Measurements from ENCODE around the gene TBL3. TPM values are rescaled to one million over a fixed set of nuclear protein-coding genes. Genes with fewer than 3 reads are reported as not detected.
"Not testable (repeated sequence)": the region's sequence is repeated elsewhere in the genome, so short reads cannot be mapped to it uniquely, and the experiment has no call there.

The TBL3 gene
- total RNA-seq, 1 donor from 2014 or later, result 44.5 TPM

- FAIRE-seq (no peak), DNase-seq (ENCODE audit: low read depth) (no peak)
- TF ChIP-seq, protein P1, sequence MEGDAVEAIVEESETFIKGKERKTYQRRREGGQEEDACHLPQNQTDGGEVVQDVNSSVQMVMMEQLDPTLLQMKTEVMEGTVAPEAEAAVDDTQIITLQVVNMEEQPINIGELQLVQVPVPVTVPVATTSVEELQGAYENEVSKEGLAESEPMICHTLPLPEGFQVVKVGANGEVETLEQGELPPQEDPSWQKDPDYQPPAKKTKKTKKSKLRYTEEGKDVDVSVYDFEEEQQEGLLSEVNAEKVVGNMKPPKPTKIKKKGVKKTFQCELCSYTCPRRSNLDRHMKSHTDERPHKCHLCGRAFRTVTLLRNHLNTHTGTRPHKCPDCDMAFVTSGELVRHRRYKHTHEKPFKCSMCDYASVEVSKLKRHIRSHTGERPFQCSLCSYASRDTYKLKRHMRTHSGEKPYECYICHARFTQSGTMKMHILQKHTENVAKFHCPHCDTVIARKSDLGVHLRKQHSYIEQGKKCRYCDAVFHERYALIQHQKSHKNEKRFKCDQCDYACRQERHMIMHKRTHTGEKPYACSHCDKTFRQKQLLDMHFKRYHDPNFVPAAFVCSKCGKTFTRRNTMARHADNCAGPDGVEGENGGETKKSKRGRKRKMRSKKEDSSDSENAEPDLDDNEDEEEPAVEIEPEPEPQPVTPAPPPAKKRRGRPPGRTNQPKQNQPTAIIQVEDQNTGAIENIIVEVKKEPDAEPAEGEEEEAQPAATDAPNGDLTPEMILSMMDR (IDR thresholded peaks at IDR 0.05; ENCODE audit: insufficient read depth, low read length, severe bottlenecking), result no peak
- H3K36me3 ChIP-seq (ENCODE audit: control insufficient read depth, insufficient read depth, low read length), result no peaks in the 10 kb centered on the region
- no peaks in the 10 kb centered on the region for H3K27me3 ChIP-seq (ENCODE audit: control insufficient read depth, insufficient read depth, low read length)
- no peak overlapping the region for H3K4me3 ChIP-seq (ENCODE audit: low read depth, low read length)
Measured at GRCh38 chr16:1946495-1947368, 25.1 kb upstream of the TBL3 start.

DNA sequence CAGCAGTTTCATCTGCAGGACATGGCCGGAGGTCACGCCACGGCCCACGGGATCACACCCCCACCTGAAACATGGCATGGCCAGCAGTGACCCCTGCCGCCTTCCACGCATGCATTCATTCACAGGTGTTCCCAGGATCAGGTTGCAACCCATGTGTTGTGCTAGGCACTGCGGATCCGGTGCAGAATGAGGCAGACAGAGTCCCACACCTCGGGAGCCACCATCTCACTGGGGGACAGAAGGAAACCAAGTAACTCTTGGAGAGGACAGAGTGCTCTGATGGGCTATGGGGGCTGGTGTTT, 24.5 kb upstream of the TBL3 start:
- FAIRE-seq (no peak), DNase-seq (ENCODE audit: low read depth) (no peak)
- TF ChIP-seq, protein P1 (IDR thresholded peaks at IDR 0.05; ENCODE audit: insufficient read depth, low read length, severe bottlenecking), result no peak
- H3K36me3 ChIP-seq (ENCODE audit: control insufficient read depth, insufficient read depth, low read length), result no peaks in the 10 kb centered on the region
- no peak overlapping the region for H3K4me3 ChIP-seq (ENCODE audit: low read depth, low read length)
- no peaks in the 10 kb centered on the region for H3K27me3 ChIP-seq (ENCODE audit: control insufficient read depth, insufficient read depth, low read length)

DNA sequence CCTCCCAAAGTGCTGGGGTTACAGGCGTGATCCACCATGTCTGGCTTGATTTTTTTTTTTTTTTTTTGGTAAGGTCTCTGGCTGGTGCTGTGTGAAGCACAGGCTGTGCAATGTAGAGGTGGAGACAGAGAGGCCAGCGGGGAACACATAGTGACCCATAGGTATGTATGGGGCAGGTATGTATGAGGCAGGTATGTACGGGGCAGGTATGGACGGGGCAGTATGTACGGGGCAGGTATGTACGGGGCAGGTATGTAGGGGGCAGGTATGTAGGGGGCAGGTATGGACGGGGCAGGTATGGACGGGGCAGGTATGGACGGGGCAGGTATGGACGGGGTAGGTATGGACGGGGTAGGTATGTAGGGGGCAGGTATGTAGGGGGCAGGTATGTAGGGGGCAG, 22.3 kb upstream of the TBL3 start:
- FAIRE-seq, result no peak
- DNase-seq (ENCODE audit: low read depth), result peak; percentile 51
- no peaks in the 10 kb centered on the region for H3K36me3 ChIP-seq (ENCODE audit: control insufficient read depth, insufficient read depth, low read length)
- TF ChIP-seq, protein P1 (IDR thresholded peaks at IDR 0.05; ENCODE audit: insufficient read depth, low read length, severe bottlenecking), result no peak
- H3K4me3 ChIP-seq (ENCODE audit: low read depth, low read length), result no peak overlapping the region
- H3K27me3 ChIP-seq (ENCODE audit: control insufficient read depth, insufficient read depth, low read length), result no peaks in the 10 kb centered on the region

DNA sequence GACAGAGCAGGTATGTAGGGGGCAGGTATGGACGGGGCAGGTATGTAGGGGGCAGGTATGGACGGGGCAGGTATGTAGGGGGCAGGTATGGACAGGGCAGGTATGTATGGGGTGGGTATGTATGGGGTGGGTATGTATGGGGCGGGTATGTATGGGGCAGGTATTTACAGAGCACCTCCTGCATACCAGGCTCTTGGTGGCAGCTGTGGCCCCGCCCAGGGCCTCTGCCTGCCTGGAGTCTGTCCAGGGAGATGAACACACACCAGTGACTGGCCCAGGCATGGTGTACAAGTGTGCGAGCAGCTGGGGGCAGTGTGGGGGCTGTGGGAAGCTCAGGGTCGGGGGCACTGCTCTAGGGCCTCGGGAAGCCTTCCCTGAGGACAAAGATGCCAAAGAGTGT, 21.8 kb upstream of the TBL3 start:
- no peak for FAIRE-seq

DNA sequence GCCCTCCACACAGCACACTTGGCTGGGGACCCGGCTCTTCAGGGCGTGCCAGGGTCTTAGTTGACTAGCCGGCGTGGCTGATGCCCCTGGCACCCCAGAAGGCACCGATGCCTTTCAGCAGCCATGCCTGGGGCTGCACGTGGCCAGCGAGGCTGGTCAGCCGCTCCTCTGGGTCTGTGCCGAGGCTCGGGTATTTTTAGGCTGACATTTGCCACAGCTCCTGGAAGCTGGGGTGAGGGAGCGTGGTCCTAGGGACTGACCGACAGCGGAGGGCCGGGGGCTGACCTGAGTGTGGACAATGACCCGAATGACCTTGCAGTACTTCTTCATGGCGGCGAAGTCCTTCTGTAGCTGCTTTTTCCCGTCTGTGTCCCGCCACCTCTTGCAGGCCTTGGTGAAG, 21.3 kb upstream of the TBL3 start:
- no peaks in the 10 kb centered on the region for H3K27me3 ChIP-seq (ENCODE audit: control insufficient read depth, insufficient read depth, low read length)
- no peak for FAIRE-seq
- TF ChIP-seq, protein P1 (IDR thresholded peaks at IDR 0.05; ENCODE audit: insufficient read depth, low read length, severe bottlenecking), result no peak
- no peaks in the 10 kb centered on the region for H3K36me3 ChIP-seq (ENCODE audit: control insufficient read depth, insufficient read depth, low read length)
- H3K4me3 ChIP-seq (ENCODE audit: low read depth, low read length), result no peak overlapping the region
- DNase-seq (ENCODE audit: low read depth), result no peak

More for the DNA sequence above, 21.8 kb upstream of the TBL3 start:
- H3K36me3 ChIP-seq (ENCODE audit: control insufficient read depth, insufficient read depth, low read length), result no peaks in the 10 kb centered on the region
- H3K27me3 ChIP-seq (ENCODE audit: control insufficient read depth, insufficient read depth, low read length), result no peaks in the 10 kb centered on the region
- no peak overlapping the region for H3K4me3 ChIP-seq (ENCODE audit: low read depth, low read length)
- TF ChIP-seq, protein P1 (IDR thresholded peaks at IDR 0.05; ENCODE audit: insufficient read depth, low read length, severe bottlenecking), result peak; percentile 39
- DNase-seq (ENCODE audit: low read depth), result peak; percentile 89

DNA sequence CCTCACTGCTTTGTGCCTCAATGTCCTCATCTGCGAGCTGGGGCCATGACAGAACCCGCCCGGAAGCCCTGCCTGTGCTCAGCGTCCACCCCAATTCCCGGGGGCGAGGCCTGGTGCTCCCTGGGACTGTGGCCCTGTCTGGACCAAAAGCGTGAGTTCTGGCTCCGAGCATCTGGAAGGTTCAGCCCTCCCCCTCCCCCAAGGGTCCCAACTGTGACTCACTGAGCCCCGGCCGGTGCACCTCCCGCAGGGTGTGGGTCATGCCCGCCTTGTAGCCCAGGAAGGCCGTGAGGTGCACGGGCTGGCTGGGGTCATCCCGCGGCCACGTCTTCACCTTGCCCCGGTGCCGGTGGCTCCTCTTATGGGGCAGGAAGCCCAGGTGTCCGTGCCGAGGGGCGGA, 18.1 kb upstream of the TBL3 start:
- Histone ChIP-seq H3K27me3 (ENCODE audit: control insufficient read depth, insufficient read depth, low read length) (no peaks in the 10 kb centered on the region), H3K36me3 (ENCODE audit: control insufficient read depth, insufficient read depth, low read length) (no peaks in the 10 kb centered on the region), H3K4me3 (ENCODE audit: low read depth, low read length) (no peak overlapping the region)
- TF ChIP-seq, protein P1 (IDR thresholded peaks at IDR 0.05; ENCODE audit: insufficient read depth, low read length, severe bottlenecking), result no peak
- FAIRE-seq (no peak), DNase-seq (ENCODE audit: low read depth) (no peak)

GRCh38 chr16:1957434-1958142, 14.3 kb upstream of the TBL3 start:
- H3K36me3 ChIP-seq (ENCODE audit: control insufficient read depth, insufficient read depth, low read length); DNase-seq (ENCODE audit: low read depth); H3K27me3 ChIP-seq (ENCODE audit: control insufficient read depth, insufficient read depth, low read length); FAIRE-seq; H3K4me3 ChIP-seq (ENCODE audit: low read depth, low read length): not testable (repeated sequence)

DNA sequence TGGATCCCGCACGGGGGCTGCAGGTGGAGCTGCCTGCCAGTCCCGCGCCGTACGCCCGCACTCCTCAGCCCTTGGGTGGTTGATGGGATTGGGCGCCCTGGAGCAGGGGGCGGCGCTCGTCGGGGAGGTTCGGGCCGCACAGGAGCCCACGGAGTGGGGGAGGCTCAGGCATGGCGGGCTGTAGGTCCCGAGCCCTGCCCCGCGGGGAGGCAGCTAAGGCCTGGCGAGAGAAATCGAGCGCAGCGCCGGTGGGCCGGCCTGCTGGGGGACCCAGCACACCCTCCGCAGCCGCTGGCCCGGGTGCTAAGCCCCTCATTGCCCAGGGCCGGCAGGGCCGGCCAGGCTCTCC, 13.7 kb upstream of the TBL3 start:
- not testable (repeated sequence) for FAIRE-seq; DNase-seq (ENCODE audit: low read depth); H3K36me3 ChIP-seq (ENCODE audit: control insufficient read depth, insufficient read depth, low read length)

More for the DNA sequence above, 13.7 kb upstream of the TBL3 start:
- not testable (repeated sequence) for H3K27me3 ChIP-seq (ENCODE audit: control insufficient read depth, insufficient read depth, low read length); H3K4me3 ChIP-seq (ENCODE audit: low read depth, low read length)
